Esophagus muscularis mucosa (tissue), 3 donors: ENCODE results near the gene ZNF594.

Experiments used
- POLR2A ChIP-seq: fragments of 450-650 bp; IDR thresholded peaks from one replicate; pipeline ENCODE4 v1.6.1; 2017; ENCODE audit warnings: antibody characterized with exemption, moderate library complexity, mild to moderate bottlenecking, low read depth
- TF ChIP-seq, protein P1 (sequence below), 3 experiments: fragments of 200-600 bp in 2 of 3; fragments of 450-650 bp in 1 of 3; sonication (generic) in 2 of 3; IDR thresholded peaks; one replicate each; pipeline ENCODE4 v1.5.1; 2017 to 2019; ENCODE audit warnings: antibody characterized with exemption in 3 of 3, mild to moderate bottlenecking in 2 of 3, moderate library complexity in 1 of 3

DNA sequence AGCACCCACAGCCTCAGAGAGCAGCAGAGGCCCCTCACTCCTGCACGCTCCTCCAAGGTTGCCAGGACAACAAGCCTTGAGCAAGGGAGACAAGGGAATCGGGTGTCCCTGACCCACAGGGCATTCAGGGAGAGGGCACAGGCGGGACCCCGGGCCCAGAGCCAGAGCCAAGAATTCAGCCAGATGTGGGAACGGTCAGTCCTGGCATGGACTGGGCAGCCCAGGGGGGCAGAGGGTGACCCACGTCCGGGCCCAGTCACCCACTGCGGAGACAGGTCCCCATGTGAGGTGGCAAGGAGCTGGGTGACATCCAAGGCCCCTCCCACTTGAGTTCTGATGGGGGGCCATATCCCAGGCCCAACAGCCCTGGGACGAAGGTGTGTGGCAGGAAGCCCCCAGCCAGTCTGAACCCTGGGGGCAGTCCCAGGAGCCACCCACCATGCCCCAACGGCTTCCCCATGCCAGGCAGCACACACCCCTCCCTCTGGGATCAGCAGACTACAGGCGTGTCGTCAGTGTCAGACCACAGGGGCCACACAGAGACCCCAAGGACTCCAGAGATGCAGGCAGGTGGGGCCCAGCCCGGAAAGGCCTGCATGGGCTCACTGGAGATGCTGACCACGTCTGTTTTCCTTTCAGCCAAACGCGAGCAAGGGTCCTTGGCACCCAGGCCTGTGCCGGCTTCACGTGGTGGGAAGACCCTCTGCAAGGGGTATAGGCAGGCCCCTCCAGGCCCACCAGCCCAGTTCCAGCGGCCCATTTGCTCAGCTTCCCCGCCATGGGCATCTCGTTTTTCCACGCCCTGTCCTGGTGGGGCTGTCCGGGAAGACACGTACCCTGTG, 52.8 kb downstream of the ZNF594 start:
- TF ChIP-seq, protein P1, sequence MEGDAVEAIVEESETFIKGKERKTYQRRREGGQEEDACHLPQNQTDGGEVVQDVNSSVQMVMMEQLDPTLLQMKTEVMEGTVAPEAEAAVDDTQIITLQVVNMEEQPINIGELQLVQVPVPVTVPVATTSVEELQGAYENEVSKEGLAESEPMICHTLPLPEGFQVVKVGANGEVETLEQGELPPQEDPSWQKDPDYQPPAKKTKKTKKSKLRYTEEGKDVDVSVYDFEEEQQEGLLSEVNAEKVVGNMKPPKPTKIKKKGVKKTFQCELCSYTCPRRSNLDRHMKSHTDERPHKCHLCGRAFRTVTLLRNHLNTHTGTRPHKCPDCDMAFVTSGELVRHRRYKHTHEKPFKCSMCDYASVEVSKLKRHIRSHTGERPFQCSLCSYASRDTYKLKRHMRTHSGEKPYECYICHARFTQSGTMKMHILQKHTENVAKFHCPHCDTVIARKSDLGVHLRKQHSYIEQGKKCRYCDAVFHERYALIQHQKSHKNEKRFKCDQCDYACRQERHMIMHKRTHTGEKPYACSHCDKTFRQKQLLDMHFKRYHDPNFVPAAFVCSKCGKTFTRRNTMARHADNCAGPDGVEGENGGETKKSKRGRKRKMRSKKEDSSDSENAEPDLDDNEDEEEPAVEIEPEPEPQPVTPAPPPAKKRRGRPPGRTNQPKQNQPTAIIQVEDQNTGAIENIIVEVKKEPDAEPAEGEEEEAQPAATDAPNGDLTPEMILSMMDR (IDR thresholded peaks at IDR 0.05): no peak
- no peak for TF ChIP-seq POLR2A
